ENCODE measurements around the gene S1PR3.

- TF ChIP-seq, protein P1, sequence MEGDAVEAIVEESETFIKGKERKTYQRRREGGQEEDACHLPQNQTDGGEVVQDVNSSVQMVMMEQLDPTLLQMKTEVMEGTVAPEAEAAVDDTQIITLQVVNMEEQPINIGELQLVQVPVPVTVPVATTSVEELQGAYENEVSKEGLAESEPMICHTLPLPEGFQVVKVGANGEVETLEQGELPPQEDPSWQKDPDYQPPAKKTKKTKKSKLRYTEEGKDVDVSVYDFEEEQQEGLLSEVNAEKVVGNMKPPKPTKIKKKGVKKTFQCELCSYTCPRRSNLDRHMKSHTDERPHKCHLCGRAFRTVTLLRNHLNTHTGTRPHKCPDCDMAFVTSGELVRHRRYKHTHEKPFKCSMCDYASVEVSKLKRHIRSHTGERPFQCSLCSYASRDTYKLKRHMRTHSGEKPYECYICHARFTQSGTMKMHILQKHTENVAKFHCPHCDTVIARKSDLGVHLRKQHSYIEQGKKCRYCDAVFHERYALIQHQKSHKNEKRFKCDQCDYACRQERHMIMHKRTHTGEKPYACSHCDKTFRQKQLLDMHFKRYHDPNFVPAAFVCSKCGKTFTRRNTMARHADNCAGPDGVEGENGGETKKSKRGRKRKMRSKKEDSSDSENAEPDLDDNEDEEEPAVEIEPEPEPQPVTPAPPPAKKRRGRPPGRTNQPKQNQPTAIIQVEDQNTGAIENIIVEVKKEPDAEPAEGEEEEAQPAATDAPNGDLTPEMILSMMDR (conservative IDR thresholded peaks at IDR 0.05) = no peak
- no peak for TF ChIP-seq EZH2 (IDR thresholded peaks at IDR 0.05; ENCODE audit: low read depth)
These were observed 38.5 kb downstream of the S1PR3 start for GRCh38 chr9:89029788-89030187.

Data from PC-9 (cell line).